OCI-LY1 (cell line): Measurements from ENCODE around the gene UBAC1.

ENCODE experiments used
- EZH2 ChIP-seq: fragments of 200-600 bp; sonication (generic), shearing (Covaris generic); IDR thresholded peaks from 2 replicates; pipeline ENCODE4 v1.8.0; 2017; ENCODE audit warnings: borderline replicate concordance, mixed run types, mild to moderate bottlenecking, antibody characterized with exemption, low read length, moderate library complexity, mixed read lengths
- TF ChIP-seq, protein P1 (sequence below): fragments of 200-600 bp; sonication (generic), shearing (Covaris generic); IDR thresholded peaks from 2 replicates; pipeline ENCODE4 v1.5.1; 2017; ENCODE audit warnings: mild to moderate bottlenecking, antibody characterized with exemption, low read length, moderate library complexity, mixed read lengths

DNA sequence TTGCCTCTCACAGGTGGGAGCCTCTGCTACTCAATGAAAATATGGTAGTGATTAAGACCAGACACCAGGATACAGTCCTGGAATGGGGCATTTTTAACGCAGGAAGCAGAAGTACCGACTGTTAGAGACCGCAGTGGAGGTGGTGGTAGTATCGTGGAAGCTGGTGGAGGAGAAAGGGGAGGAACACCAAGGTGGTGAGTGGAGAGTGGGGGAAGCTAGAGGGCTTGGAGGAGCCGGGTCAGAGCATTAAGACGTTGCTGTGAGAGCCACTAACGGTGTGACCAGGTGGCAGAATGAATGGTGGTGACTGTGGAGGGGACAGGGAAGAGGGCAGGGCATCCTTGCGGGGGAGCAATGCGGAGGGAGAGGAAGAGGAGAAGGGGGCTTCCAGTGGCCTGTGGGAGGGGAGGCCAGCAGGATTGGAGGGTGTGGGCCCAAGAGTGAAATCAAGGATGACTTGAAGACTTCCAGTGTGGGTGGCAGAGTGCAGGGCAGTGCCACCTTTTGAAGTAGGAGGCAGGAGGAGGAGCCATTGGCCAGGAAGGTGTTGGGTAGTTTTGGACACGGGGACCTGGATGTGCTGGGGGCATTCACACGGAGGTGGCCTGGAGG, 1.6 kb upstream of the UBAC1 start:
- TF ChIP-seq, protein P1, sequence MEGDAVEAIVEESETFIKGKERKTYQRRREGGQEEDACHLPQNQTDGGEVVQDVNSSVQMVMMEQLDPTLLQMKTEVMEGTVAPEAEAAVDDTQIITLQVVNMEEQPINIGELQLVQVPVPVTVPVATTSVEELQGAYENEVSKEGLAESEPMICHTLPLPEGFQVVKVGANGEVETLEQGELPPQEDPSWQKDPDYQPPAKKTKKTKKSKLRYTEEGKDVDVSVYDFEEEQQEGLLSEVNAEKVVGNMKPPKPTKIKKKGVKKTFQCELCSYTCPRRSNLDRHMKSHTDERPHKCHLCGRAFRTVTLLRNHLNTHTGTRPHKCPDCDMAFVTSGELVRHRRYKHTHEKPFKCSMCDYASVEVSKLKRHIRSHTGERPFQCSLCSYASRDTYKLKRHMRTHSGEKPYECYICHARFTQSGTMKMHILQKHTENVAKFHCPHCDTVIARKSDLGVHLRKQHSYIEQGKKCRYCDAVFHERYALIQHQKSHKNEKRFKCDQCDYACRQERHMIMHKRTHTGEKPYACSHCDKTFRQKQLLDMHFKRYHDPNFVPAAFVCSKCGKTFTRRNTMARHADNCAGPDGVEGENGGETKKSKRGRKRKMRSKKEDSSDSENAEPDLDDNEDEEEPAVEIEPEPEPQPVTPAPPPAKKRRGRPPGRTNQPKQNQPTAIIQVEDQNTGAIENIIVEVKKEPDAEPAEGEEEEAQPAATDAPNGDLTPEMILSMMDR: no peak
- no peak for TF ChIP-seq EZH2
